NT2/D1 (cell line): Measurements from ENCODE around the gene RUNX3.

Source experiments
- SUZ12 ChIP-seq: IDR thresholded peaks from 2 replicates; pipeline ENCODE4 v1.6.1; 2011; ENCODE audit not compliant: insufficient read length, insufficient read depth; ENCODE audit errors: extremely low read depth
- YY1 ChIP-seq: IDR thresholded peaks from 2 replicates; pipeline ENCODE4 v1.6.1; 2011; ENCODE audit not compliant: insufficient read length, insufficient read depth
- ZNF274 ChIP-seq: IDR thresholded peaks from 2 replicates; pipeline ENCODE4 v1.6.1; 2011; ENCODE audit warnings: mild to moderate bottlenecking, low read depth, low read length

DNA sequence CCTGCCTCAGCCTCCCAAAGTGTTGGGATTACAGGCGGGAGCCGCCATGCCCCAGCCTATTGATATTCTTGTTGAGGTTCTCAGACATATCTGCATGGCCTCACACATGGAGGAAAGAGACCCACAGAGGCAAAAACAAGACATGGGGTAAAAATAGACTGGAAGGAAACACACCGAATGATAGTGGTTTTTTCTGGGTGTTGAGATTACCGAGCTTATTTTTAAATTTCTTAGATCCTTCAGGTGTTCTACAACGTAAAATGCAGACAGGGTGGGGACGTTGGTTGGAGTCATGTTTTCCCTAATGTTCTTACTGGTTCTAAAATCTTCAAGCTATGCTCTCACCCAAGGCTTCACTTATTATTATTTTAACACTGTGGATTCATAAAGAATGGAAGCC lies 23.9 kb upstream of the RUNX3 start:
- no peak for TF ChIP-seq ZNF274
- no peak for TF ChIP-seq SUZ12
- no peak for TF ChIP-seq YY1
